GM12878 (cell line): Measurements from ENCODE around the gene RNF43.

ENCODE experiments used
- NR2F1 ChIP-seq: fragments of 450-650 bp; conservative IDR thresholded peaks from 2 replicates; pipeline ENCODE4 v1.6.1; 2017; ENCODE audit warnings: mild to moderate bottlenecking
- ZNF207 ChIP-seq: fragments of 450-650 bp; IDR thresholded peaks from 2 replicates; pipeline ENCODE4 v1.6.1; 2014; ENCODE audit warnings: antibody characterized with exemption, mild to moderate bottlenecking, borderline replicate concordance

DNA sequence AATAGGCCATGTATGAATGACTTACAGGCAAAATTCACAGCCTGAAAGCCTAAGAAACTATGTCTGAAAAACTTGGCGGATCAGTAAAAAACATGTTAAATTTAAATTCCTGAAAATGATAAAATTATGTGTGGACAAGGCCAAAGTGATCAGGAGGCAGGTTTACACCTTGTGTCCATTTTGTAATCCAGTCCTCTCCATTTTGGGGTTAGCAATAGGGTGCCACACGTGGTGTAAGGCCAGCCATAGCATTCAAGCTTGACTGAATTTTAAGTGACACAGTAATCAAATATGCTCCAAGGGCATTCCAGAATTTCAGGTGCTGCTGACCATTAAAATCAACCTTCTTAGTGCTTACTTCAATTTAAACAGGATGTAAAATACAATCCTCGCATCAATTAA lies 2.7 kb downstream of the RNF43 start:
- TF ChIP-seq ZNF207 (no peak), NR2F1 (no peak; the same call in 1 of the 2 replicates)
